HEK293T (cell line): ENCODE data around the gene PERCC1.
A peak's percentile ranks its signal among the peaks of the same experiment; 100 is the strongest.

ENCODE experiments used
- CTCF ChIA-PET: fragments of 350-600 bp; formaldehyde crosslinking; extraction: SDS; loops from one replicate; lab custom pipeline; 2021; ENCODE audit warnings: antibody characterized with exemption, inconsistent platforms; lab: Yijun Ruan, JAX
- POLR2A ChIA-PET: fragments of 350-600 bp; formaldehyde crosslinking; extraction: SDS; loops from one replicate; lab custom pipeline; 2020; ENCODE audit warnings: antibody characterized with exemption, inconsistent platforms; lab: Yijun Ruan, JAX
- DNase-seq: peaks from one replicate; pipeline ENCODE4 v3.0.0; 2012; ENCODE audit warnings: mixed read lengths; ENCODE audit errors: extremely low spot score
- ARNT ChIP-seq: fragments of 450-650 bp; IDR thresholded peaks from 2 replicates; pipeline ENCODE4 v1.6.1; 2017; ENCODE audit warnings: mild to moderate bottlenecking
- BHLHE40 ChIP-seq: fragments of 450-650 bp; IDR thresholded peaks from 2 replicates; pipeline ENCODE4 v1.6.1; 2016; ENCODE audit warnings: mild to moderate bottlenecking, moderate library complexity, borderline replicate concordance
- CTBP1 ChIP-seq: fragments of 450-650 bp; IDR thresholded peaks from 2 replicates; pipeline ENCODE4 v1.6.1; 2016; ENCODE audit warnings: borderline replicate concordance
- ELF4 ChIP-seq: fragments of 450-650 bp; IDR thresholded peaks from 2 replicates; pipeline ENCODE4 v1.6.1; 2017; ENCODE audit warnings: antibody characterized with exemption
- FOXA1 ChIP-seq: fragments of 450-650 bp; IDR thresholded peaks from 2 replicates; pipeline ENCODE4 v1.6.1; 2016; ENCODE audit warnings: mild to moderate bottlenecking
- FOXK2 ChIP-seq: fragments of 450-650 bp; IDR thresholded peaks from 2 replicates; pipeline ENCODE4 v1.6.1; 2016; ENCODE audit warnings: mild to moderate bottlenecking
- FOXM1 ChIP-seq: fragments of 450-650 bp; IDR thresholded peaks from 2 replicates; pipeline ENCODE4 v1.6.1; 2017; ENCODE audit warnings: mild to moderate bottlenecking, borderline replicate concordance
- HDGF ChIP-seq: fragments of 450-650 bp; IDR thresholded peaks from 2 replicates; pipeline ENCODE4 v1.6.1; 2017; ENCODE audit warnings: antibody characterized with exemption, borderline replicate concordance
- L3MBTL2 ChIP-seq: fragments of 450-650 bp; conservative IDR thresholded peaks from 2 replicates; pipeline ENCODE4 v1.6.1; 2016; ENCODE audit warnings: mild to moderate bottlenecking
- LEF1 ChIP-seq: fragments of 450-650 bp; IDR thresholded peaks from 2 replicates; pipeline ENCODE4 v1.6.1; 2017; ENCODE audit warnings: mild to moderate bottlenecking, borderline replicate concordance
- NFRKB ChIP-seq: fragments of 450-650 bp; IDR thresholded peaks from 2 replicates; pipeline ENCODE4 v1.6.1; 2016; ENCODE audit warnings: mild to moderate bottlenecking, moderate library complexity
- PKNOX1 ChIP-seq: fragments of 450-650 bp; IDR thresholded peaks from 2 replicates; pipeline ENCODE4 v1.6.1; 2016
- SP1 ChIP-seq: fragments of 450-650 bp; IDR thresholded peaks from 2 replicates; pipeline ENCODE4 v1.6.1; 2017
- SUZ12 ChIP-seq: fragments of 450-650 bp; IDR thresholded peaks from 2 replicates; pipeline ENCODE4 v1.6.1; 2016; ENCODE audit warnings: mild to moderate bottlenecking
- TARDBP ChIP-seq: fragments of 450-650 bp; IDR thresholded peaks from 2 replicates; pipeline ENCODE4 v1.6.1; 2016
- ZNF384 ChIP-seq: fragments of 450-650 bp; IDR thresholded peaks from 2 replicates; pipeline ENCODE4 v1.6.1; 2016

PERCC1 gene

GRCh38 chr16:1427473-1428461 lies 3.1 kb upstream of the PERCC1 start:
- TF ChIP-seq SP1 (no peak), ZNF384 (no peak), NFRKB (no peak), ELF4 (no peak), SUZ12 (no peak), HDGF (no peak), CTBP1 (no peak), FOXM1 (no peak)
- DNase-seq: no peak
- POLR2A ChIA-PET: no interaction called here
- CTCF ChIA-PET: no interaction called here

- TF ChIP-seq L3MBTL2 (0 out of 2 replicates have a peak, but pooled peaks have one; percentile 18), SP1 (no peak), TARDBP (no peak)
- ChIA-PET CTCF (no interaction called here), POLR2A (interaction anchor here (2.9 kb wide), 1 partner anchor 8 kb away, joined by 18 read pairs; the partner anchor contains the start of gene UQCC4)
- peak; percentile 57 for DNase-seq
Measured at GRCh38 chr16:1428511-1428910, 2.4 kb upstream of the PERCC1 start.

- TF ChIP-seq PKNOX1: no peak
- no peak for TF ChIP-seq NFRKB
- no peak for TF ChIP-seq ZNF384
- no peak for TF ChIP-seq FOXA1
- TF ChIP-seq HDGF: no peak
- no peak for TF ChIP-seq ELF4
- no peak for TF ChIP-seq FOXK2
- no peak for TF ChIP-seq TARDBP
- no peak for TF ChIP-seq ARNT
- TF ChIP-seq FOXM1: no peak
- no peak for TF ChIP-seq CTBP1
- TF ChIP-seq BHLHE40: no peak
- no peak for TF ChIP-seq LEF1
- TF ChIP-seq SUZ12: no peak
- no peak for TF ChIP-seq L3MBTL2
- TF ChIP-seq SP1: no peak
- ChIA-PET CTCF (no interaction called here), POLR2A (interaction anchor here (2.9 kb wide), 1 partner anchor 8 kb away, joined by 18 read pairs; the partner anchor contains the start of gene UQCC4)
- DNase-seq: no peak
Measured at GRCh38 chr16:1429012-1429411, 1.9 kb upstream of the PERCC1 start.

GRCh38 chr16:1429631-1430030 lies 1.2 kb upstream of the PERCC1 start:
- TF ChIP-seq PKNOX1 (no peak), LEF1 (no peak), ZNF384 (no peak), L3MBTL2 (no peak), FOXM1 (no peak), TARDBP (no peak), FOXA1 (no peak), ARNT (no peak), BHLHE40 (no peak), SUZ12 (no peak), FOXK2 (no peak)

GRCh38 chr16:1430214-1430758 lies 592 bp upstream of the PERCC1 start:
- no peak for TF ChIP-seq HDGF
- TF ChIP-seq PKNOX1: no peak
- no peak for TF ChIP-seq SP1
- TF ChIP-seq TARDBP: no peak
- TF ChIP-seq BHLHE40: no peak
- TF ChIP-seq ZNF384: no peak
- TF ChIP-seq ARNT: no peak
- TF ChIP-seq FOXA1: no peak
- TF ChIP-seq L3MBTL2: no peak
- no peak for TF ChIP-seq CTBP1
- TF ChIP-seq SUZ12: no peak
- no peak for TF ChIP-seq NFRKB
- ChIA-PET CTCF (no interaction called here), POLR2A (interaction anchor here (2.9 kb wide), 1 partner anchor 9 kb away, joined by 18 read pairs; the partner anchor contains the start of gene UQCC4)
- no peak for DNase-seq

More at GRCh38 chr16:1429631-1430030, 1.2 kb upstream of the PERCC1 start:
- DNase-seq: no peak
- ChIA-PET POLR2A (interaction anchor here (2.9 kb wide), 1 partner anchor 9 kb away, joined by 18 read pairs; the partner anchor contains the start of gene UQCC4), CTCF (no interaction called here)
